ENCODE measurements around the gene ITLN2.
"Not testable (repeated sequence)": the region's sequence is repeated elsewhere in the genome, so short reads cannot be mapped to it uniquely, and the experiment has no call there.

The ITLN2 gene

DNA sequence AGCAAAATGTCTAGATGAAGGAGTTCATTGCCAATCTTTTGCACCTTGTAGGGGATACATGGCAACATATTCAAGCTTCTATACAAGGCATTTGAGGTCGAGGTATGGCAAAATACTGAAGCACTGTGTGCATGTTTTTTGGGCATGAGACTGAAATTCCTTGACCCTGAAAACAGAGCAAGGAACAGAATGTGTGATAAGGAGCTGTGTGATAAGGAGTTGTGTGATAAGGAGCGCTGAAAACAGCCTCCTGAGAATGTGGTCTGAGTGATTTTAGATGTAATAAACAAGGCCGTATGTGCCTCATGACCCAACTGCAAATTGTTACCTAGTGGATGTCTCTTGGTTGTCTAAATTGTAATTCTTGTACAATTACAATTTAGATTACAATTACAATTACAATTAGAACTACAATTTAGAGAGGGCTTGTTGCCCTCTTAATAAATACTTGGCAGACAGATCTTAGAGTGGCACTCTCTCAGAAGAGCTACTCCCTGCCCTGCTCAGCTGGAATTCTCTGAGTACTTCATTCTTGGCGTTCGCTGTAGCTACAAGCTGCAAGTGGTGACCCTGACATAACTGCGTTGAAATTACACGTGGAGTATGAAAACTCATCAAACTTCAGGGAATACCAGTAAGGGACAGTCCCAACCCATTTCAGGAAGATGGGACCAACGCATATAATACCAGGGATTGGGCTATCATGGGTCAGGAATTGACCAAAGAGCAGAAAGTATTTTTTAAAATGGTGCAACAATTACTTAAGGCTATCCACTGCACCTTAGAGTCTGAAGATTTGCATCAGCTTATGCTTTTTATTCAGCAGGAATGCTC is 49.6 kb downstream of the ITLN2 start:
- DNase-seq: no peak

GRCh38 chr1:160902251-160902650 is 52.4 kb downstream of the ITLN2 start:
- DNase-seq: not testable (repeated sequence)

GRCh38 chr1:160901768-160902167 is 52.8 kb downstream of the ITLN2 start:
- no peak for DNase-seq

- DNase-seq: not testable (repeated sequence)
Observed at GRCh38 chr1:160900683-160901082, 53.9 kb downstream of the ITLN2 start.

Measured in fibroblast of skin of abdomen (primary cell).